ENCODE results near the gene SLC48A1.
A peak's percentile ranks its signal among the peaks of the same experiment; 100 is the strongest.

Gene SLC48A1

GRCh38 chr12:47790676-47791350, 17.8 kb downstream of the SLC48A1 start:
- no peak for DNase-seq (ENCODE audit: low read depth in 1 of 2, low spot score in 1 of 2)

- DNase-seq (ENCODE audit: low read depth in 1 of 2, low spot score in 1 of 2), result no peak
These were observed 18.3 kb downstream of the SLC48A1 start for GRCh38 chr12:47791351-47791746.

- DNase-seq (ENCODE audit: low read depth in 1 of 2, low spot score in 1 of 2), result no peak
These were observed 18.8 kb downstream of the SLC48A1 start for GRCh38 chr12:47791874-47792273.

- no peak for DNase-seq (ENCODE audit: low read depth in 1 of 2, low spot score in 1 of 2)
These were observed 20.1 kb downstream of the SLC48A1 start for GRCh38 chr12:47793015-47793681.

- DNase-seq (ENCODE audit: low read depth in 1 of 2, low spot score in 1 of 2), result no peak
These were observed 21.6 kb downstream of the SLC48A1 start for GRCh38 chr12:47794679-47795078.

- no peak for DNase-seq (ENCODE audit: low read depth in 1 of 2, low spot score in 1 of 2)
These were observed 22.2 kb downstream of the SLC48A1 start for GRCh38 chr12:47795121-47795813.

- no peak for DNase-seq (ENCODE audit: low read depth in 1 of 2, low spot score in 1 of 2)
These were observed 22.9 kb downstream of the SLC48A1 start for GRCh38 chr12:47795814-47796411.

- DNase-seq (ENCODE audit: low read depth in 1 of 2, low spot score in 1 of 2), result no peak
These were observed 24.4 kb downstream of the SLC48A1 start for GRCh38 chr12:47797441-47797840.

DNA sequence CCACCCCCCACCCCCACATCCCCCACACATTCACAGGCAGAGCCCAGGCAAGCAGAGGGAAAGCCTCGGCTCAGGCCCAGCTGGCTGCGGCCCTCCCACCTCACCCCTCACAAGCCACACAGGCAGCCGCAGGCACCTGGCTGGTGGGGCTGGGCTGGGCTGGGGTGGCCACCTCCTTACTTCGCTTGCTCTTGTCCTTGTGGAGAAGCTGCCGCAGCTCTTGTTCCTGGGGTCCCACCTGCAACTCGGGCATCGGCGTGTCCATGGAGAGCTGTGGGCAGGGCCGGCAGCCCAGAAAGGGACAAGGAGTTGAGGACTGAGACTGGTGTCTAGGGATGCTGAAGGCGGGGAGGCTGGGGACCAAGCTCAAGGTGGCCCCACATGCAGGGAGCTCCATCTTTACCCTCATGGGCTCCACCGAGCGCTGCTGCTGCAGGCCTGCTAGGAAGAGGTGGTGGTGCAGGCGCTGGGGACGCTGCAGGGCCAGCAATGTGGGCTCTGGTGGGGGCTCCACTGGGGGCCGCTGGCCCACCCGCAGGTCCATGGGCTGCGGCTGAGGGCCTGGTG, 25.4 kb downstream of the SLC48A1 start:
- no peak for DNase-seq (ENCODE audit: low read depth in 1 of 2, low spot score in 1 of 2)

DNA sequence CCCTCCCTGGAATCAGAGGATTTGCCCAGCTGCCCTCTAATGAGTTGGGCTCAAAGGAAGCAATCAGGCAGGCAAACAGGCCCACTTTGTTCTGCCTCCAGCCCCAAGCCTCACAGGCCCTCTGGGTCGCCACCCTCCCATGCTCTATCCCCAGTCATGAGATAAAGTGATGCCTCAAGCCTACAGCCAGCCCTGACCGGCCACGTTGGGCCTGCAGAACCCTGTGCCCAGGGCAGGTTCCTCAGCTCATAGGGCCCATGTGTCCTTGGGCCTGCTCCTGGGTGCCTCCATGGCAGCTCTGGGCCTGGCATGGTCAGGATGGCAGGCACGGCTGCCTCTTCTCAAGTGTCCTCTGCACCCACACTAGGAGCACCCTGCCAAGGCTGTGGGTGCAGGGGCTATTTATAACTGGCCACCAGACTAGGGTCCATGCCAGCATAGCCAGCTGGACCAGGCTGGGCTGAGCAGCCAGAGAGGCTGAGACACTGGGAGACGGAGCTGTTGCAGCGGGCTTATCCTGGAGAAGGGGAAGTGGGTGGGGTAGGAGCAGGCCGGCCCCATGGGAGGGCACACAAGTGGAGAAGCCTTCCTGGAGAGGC, 26.4 kb downstream of the SLC48A1 start:
- no peak for DNase-seq (ENCODE audit: low read depth in 1 of 2, low spot score in 1 of 2)

DNA sequence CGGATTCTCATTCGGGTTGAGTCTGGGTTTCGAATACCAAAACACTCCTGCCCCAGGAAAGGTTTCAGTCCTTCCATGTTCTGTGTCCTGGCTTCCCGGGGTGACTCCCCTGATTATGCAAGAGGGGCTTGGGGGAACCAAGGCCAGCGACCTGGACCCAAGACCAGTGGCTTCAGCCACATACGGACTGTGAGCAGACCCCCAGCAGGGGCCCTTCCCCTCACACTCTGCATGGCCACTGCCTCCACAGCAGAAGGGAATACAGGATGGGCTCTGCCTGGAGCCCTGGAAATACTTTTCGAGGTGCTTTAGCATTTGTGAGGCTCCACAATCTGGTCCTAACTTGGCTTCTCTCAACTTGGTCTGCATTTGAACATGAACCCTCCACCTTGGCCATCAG, 27.5 kb downstream of the SLC48A1 start:
- no peak for DNase-seq (ENCODE audit: low read depth in 1 of 2, low spot score in 1 of 2)

GRCh38 chr12:47801170-47801903, 28.3 kb downstream of the SLC48A1 start:
- no peak for DNase-seq (ENCODE audit: low read depth in 1 of 2, low spot score in 1 of 2)

- DNase-seq (ENCODE audit: low read depth in 1 of 2, low spot score in 1 of 2), result no peak
These were observed 28.8 kb downstream of the SLC48A1 start for GRCh38 chr12:47801904-47802246.

- DNase-seq (ENCODE audit: low read depth in 1 of 2, low spot score in 1 of 2), result no peak
These were observed 29.3 kb downstream of the SLC48A1 start for GRCh38 chr12:47802312-47802711.

DNA sequence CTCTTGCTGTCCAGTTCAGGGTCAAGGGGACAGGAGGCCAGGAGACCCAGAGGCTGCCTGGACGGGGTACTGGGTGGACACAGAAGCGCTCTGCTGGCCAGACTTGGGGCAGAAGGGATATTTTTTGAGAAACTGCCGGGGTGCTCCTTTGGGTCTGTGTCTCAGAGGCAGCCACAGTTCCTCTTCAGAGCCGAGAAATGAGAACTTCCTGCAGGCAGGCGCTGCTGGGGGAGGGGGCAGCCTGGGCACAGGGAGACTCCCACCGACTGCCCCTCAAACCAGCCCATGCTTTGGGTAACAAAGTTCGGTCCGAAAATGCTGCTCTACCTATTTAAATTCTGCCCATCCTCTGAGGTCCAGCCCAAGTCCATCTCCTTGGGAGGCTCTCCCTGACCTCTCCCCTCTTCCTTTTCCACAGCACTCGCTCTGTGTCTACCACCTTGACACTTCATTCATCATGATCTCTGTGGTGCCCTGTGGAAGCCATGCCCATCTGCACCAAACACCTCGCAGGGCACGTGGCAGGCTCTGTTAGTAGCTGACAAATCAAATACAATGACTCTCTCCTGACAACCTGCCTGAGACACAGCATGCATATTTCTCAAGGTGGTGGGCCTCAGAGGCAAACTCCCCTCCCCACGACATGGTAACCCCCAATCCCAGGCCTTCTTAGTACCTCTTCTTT, 30.3 kb downstream of the SLC48A1 start:
- DNase-seq (ENCODE audit: low read depth in 1 of 2, low spot score in 1 of 2), result no peak

DNA sequence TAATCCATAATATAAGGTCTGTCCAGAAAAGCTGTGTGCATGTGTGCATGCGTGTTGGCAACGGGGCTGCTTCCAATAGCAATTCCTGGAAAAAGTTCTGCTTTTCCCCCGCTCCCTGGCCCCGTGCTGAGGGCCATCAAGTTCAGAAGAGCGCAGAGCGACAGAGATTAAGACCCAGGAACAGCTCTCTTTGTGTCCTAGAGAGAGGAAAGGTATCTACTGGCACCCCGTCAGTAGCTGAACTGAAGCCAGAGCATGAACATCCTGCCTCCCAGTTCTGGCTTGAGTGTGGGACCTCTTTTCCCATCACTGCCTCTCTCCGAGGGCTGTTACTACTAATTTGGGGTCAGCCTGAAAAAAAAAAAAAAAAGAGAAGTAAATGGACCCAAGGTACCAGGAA, 31.1 kb downstream of the SLC48A1 start:
- DNase-seq (ENCODE audit: low read depth in 1 of 2, low spot score in 1 of 2), result no peak

DNA sequence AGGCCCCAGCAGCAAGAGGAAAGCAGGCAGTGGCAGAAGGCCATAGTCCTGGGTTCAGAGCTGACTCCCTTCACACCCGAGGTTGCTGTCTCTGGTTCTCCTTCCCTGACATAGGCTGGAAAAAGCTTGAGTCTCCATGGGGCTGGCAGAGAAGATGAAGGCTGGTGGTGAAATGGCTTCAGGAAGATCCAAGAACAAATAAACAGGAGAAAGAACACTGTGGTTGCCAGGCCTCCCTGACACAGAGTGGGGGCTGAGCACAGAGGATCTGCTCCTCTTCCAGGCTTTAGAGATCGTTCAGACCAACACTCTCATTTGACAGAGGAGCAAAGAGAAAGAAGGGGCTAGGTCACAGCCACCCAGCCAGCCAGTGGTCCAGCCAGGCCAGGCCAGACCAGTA, 32.4 kb downstream of the SLC48A1 start:
- DNase-seq (ENCODE audit: low read depth in 1 of 2, low spot score in 1 of 2), result no peak

GRCh38 chr12:47807338-47807737, 34.3 kb downstream of the SLC48A1 start:
- no peak for DNase-seq (ENCODE audit: low read depth in 1 of 2, low spot score in 1 of 2)

GRCh38 chr12:47808050-47808449, 35.0 kb downstream of the SLC48A1 start:
- DNase-seq (ENCODE audit: low read depth in 1 of 2, low spot score in 1 of 2), result peak in 1 of 2 donors; percentile 69
